GM23248 (cell line): Measurements from ENCODE around the gene ABHD1. TPM values are rescaled to one million over a fixed set of nuclear protein-coding genes. Genes with fewer than 3 reads are reported as not detected.

Source experiments
- DNase-seq: peaks from one replicate; pipeline ENCODE4 v3.0.0-alpha.2; 2015
- H2AFZ ChIP-seq: fragments of 200-600 bp; sonication (generic); 2 replicates; pipeline ENCODE4 v1.6.1; 2016; ENCODE audit warnings: antibody characterized with exemption
- H3F3A ChIP-seq: fragments of 200-600 bp; sonication (generic); 2 replicates; pipeline ENCODE4 v1.6.1; 2016; ENCODE audit warnings: mild to moderate bottlenecking, antibody characterized with exemption, mixed run types; ENCODE audit not compliant: insufficient read depth
- H3K27ac ChIP-seq: fragments of 200-600 bp; sonication (generic); 2 replicates; pipeline ENCODE4 v1.5.1; 2016; ENCODE audit warnings: mild to moderate bottlenecking
- H3K27me3 ChIP-seq: fragments of 200-600 bp; sonication (generic); replicated peaks from 2 replicates; pipeline ENCODE4 v1.6.1; 2016; ENCODE audit warnings: mild to moderate bottlenecking; ENCODE audit not compliant: insufficient read depth
- H3K36me3 ChIP-seq: fragments of 200-600 bp; sonication (generic); 2 replicates; pipeline ENCODE4 v1.6.1; 2016; ENCODE audit warnings: low read depth, mild to moderate bottlenecking
- H3K4me1 ChIP-seq: fragments of 200-600 bp; sonication (generic); 2 replicates; pipeline ENCODE4 v1.6.1; 2016; ENCODE audit warnings: mild to moderate bottlenecking; ENCODE audit not compliant: insufficient read depth
- H3K4me2 ChIP-seq: fragments of 200-600 bp; sonication (generic); one replicate; pipeline ENCODE4 v1.6.1; 2016; ENCODE audit warnings: mild to moderate bottlenecking; ENCODE audit not compliant: unreplicated experiment
- H3K4me3 ChIP-seq: fragments of 200-600 bp; sonication (generic); 2 replicates; pipeline ENCODE4 v1.5.1; 2016; ENCODE audit warnings: mild to moderate bottlenecking
- H3K79me2 ChIP-seq: fragments of 200-600 bp; sonication (generic); 2 replicates; pipeline ENCODE4 v1.6.1; 2016; ENCODE audit warnings: mild to moderate bottlenecking; ENCODE audit not compliant: insufficient read depth
- H3K9ac ChIP-seq: fragments of 200-600 bp; sonication (generic); 2 replicates; pipeline ENCODE4 v1.6.1; 2016; ENCODE audit warnings: mild to moderate bottlenecking
- H3K9me2 ChIP-seq: fragments of 200-600 bp; sonication (generic); 2 replicates; pipeline ENCODE4 v1.6.1; 2016; ENCODE audit warnings: mixed run types, mild to moderate bottlenecking, moderate library complexity; ENCODE audit not compliant: insufficient read depth
- H3K9me3 ChIP-seq: fragments of 200-600 bp; sonication (generic); one replicate; pipeline ENCODE4 v1.6.1; 2017; ENCODE audit warnings: low read depth
- H4K20me1 ChIP-seq: fragments of 200-600 bp; sonication (generic); 2 replicates; pipeline ENCODE4 v1.6.0; 2016; ENCODE audit not compliant: insufficient read depth
- EZH2 ChIP-seq: fragments of 200-600 bp; sonication (generic); IDR thresholded peaks from 2 replicates; pipeline ENCODE4 v1.6.1; 2018; ENCODE audit warnings: antibody characterized with exemption, mild to moderate bottlenecking; ENCODE audit not compliant: insufficient read depth, poor library complexity, severe bottlenecking
- EZH2phosphoT487 ChIP-seq: fragments of 200-600 bp; sonication (generic); IDR thresholded peaks from 2 replicates; pipeline ENCODE4 v1.6.1; 2018; ENCODE audit warnings: antibody characterized with exemption, moderate library complexity, mild to moderate bottlenecking, low read depth; ENCODE audit not compliant: insufficient read depth
- WGBS, 2 experiments: methylation state at CpG; one replicate each; pipeline ENCODE4 v1.1.6; 2015 to 2017; ENCODE audit warnings: low lambda C conversion rate in 2 of 2, low coverage in 1 of 2; ENCODE audit errors: missing lambda C conversion rate in 2 of 2; 5-methylcytosine and 5-hydroxymethylcytosine counted together
- in situ Hi-C: fragments of 300-500 bp; cut with MboI; formaldehyde crosslinking; loops from 2 replicates; pipeline ENCODE4 v1.15.0; 2020
- polyA plus RNA-seq: library from polyadenylated mRNA; unstranded; fragments of >200 nt; fragmentation: Nextera tagmentation; extraction: Ambion mirVana; gene quantifications from 2 replicates; pipeline ENCODE4 v1.2.1, GENCODE V29; 2016
- total RNA-seq: library from RNA; depleted of rRNA; stranded (reverse); fragments of >200 nt; shearing (Covaris generic); gene quantifications from 2 replicates; pipeline ENCODE4 v1.2.3, GENCODE V29; 2014

The ABHD1 gene
- total and polyA plus RNA-seq, 2 experiments from 2014 or later: not detected

DNA sequence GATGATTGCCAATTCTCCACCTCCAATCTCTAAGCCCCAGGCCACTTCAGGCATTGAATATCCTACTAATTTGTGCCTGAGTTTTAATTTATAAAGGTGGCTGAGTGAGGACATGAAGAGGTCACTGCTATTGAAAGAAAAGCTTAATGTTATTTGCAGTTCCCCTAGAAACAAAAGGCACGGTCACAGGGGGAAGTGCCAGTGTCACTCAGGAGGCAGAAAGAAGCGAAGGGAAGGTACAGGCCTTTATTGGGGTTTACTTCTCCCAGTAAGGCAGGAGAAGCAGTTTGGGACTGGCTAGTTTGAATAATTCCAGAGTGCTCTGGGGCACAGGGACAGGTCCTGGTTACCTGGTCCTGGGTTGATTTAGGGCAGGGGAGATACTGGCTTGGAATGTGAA lies 1.7 kb upstream of the ABHD1 start:
- TF ChIP-seq EZH2phosphoT487 (no peak), EZH2 (no peak)
- Histone ChIP-seq H3F3A (no peaks in the 10 kb centered on the region), H3K9ac (no peak overlapping the region), H2AFZ (no peak overlapping the region), H4K20me1 (no peaks in the 10 kb centered on the region), H3K27me3 (peaks cover 17% of the 10 kb centered on the region), H3K36me3 (no peaks in the 10 kb centered on the region), H3K4me3 (no peak overlapping the region), H3K27ac (no peak overlapping the region), H3K9me3 (no peaks in the 10 kb centered on the region), H3K79me2 (no peaks in the 10 kb centered on the region), H3K9me2 (no peaks in the 10 kb centered on the region), H3K4me1 (no peaks in the 10 kb centered on the region), H3K4me2 (no peak overlapping the region)
- no peak for DNase-seq
- 94 to 95% methylated on average over 2 of the region's 2 CpGs for WGBS, 2 experiments
- in situ Hi-C loops: no loop called here

DNA sequence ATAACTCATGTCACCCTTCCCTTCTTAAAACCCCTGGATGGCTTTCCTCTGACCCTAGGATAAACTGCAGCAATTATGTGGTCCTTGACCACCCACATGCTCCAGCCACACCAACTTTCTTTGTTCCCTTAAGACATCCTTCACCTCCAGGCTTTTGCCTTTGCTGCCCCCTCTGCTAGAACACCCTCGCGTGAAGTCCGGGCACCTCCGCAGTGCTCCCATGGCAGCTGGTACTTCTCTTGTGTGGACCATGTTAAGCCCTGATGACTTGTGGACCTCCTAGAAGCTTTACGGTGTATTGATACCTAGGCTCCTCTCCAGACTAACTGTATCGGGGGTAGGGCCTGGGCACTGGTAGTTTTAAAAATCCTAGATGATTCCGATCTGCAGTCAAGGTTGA lies 824 bp upstream of the ABHD1 start:
- Histone ChIP-seq H3K4me2 (no peak overlapping the region), H3K79me2 (no peaks in the 10 kb centered on the region), H4K20me1 (no peaks in the 10 kb centered on the region), H3K4me1 (no peaks in the 10 kb centered on the region), H3K36me3 (no peaks in the 10 kb centered on the region), H3K27me3 (peaks cover 17% of the 10 kb centered on the region), H2AFZ (no peak overlapping the region; the same call in 1 of the 2 replicates), H3F3A (no peaks in the 10 kb centered on the region), H3K27ac (no peak overlapping the region), H3K9ac (no peak overlapping the region), H3K9me3 (no peaks in the 10 kb centered on the region), H3K9me2 (no peaks in the 10 kb centered on the region), H3K4me3 (peak overlapping the region; percentile 71; the same call in 1 of the 2 replicates)
- DNase-seq: no peak
- in situ Hi-C loops: no loop called here
- WGBS, 2 experiments: 96 to 99% methylated on average over 6 to 7 of the region's 7 CpGs
- no peak for TF ChIP-seq EZH2phosphoT487
- TF ChIP-seq EZH2: no peak

DNA sequence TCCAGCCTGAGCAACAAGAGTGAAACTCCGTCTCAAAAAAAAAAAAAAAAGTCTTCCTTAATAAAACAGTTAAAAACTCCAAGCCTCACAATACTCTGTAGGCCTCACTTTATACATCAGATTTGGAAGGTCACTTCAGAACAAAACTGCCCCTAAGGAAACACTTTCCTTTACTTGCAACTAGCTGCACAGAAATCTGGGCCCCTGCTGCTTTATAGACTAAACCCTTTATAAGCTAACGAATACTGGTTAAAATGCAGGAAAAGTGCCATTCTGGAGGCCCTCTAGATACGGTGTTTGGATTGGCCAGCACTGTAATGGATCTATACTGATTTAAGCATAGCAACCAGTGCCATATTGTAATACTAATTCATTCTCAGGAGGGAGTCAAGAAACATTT lies 1.5 kb downstream of the ABHD1 start:
- Histone ChIP-seq H3K27me3 (peaks cover 17% of the 10 kb centered on the region), H3K79me2 (no peaks in the 10 kb centered on the region), H3K4me3 (no peak overlapping the region), H3K9me3 (no peaks in the 10 kb centered on the region), H3K9me2 (no peaks in the 10 kb centered on the region), H3K36me3 (no peaks in the 10 kb centered on the region), H3K4me1 (no peaks in the 10 kb centered on the region), H3K4me2 (no peak overlapping the region), H4K20me1 (no peaks in the 10 kb centered on the region), H3K9ac (no peak overlapping the region), H3K27ac (no peak overlapping the region), H2AFZ (no peak overlapping the region), H3F3A (no peaks in the 10 kb centered on the region)
- TF ChIP-seq EZH2: no peak
- no peak for DNase-seq
- in situ Hi-C loops: no loop called here
- 89 to 91% methylated on average over 3 of the region's 3 CpGs for WGBS, 2 experiments

DNA sequence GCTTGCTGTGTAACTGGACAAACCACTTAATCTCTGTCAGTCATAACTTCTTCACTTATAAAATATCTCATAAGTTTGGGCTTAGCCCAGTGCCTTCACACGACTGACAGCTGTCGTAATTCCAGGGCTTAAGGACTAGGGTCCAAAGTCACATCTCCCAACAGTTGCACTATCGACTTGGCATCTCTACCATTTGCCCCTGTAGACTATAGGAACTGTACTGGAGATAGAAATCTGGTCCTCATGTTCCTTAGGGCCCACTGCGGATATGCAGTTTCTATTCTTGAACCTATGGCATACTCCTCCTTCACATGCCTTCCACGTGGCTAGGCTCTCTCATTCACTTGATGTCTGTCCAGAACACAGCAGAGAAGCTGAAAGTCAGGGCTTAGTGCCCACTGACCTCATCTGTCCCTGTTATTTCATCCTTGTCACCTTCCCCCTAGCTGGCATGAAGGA lies 2.7 kb downstream of the ABHD1 start:
- Histone ChIP-seq H2AFZ (no peak overlapping the region), H3K79me2 (no peaks in the 10 kb centered on the region), H3K4me2 (no peak overlapping the region), H3K9ac (no peak overlapping the region), H3K36me3 (no peaks in the 10 kb centered on the region), H3K27me3 (peaks cover 11% of the 10 kb centered on the region), H3K9me3 (no peaks in the 10 kb centered on the region), H3K4me1 (no peaks in the 10 kb centered on the region), H4K20me1 (no peaks in the 10 kb centered on the region), H3K4me3 (no peak overlapping the region), H3K27ac (no peak overlapping the region), H3F3A (no peaks in the 10 kb centered on the region), H3K9me2 (no peaks in the 10 kb centered on the region)
- TF ChIP-seq EZH2phosphoT487 (no peak), EZH2 (no peak)
- WGBS, 2 experiments: 49 to 54% methylated on average over 5 of the region's 5 CpGs
- no peak for DNase-seq
- in situ Hi-C loops: no loop called here
